Measurements from ENCODE around the gene PTTG2.

DNA sequence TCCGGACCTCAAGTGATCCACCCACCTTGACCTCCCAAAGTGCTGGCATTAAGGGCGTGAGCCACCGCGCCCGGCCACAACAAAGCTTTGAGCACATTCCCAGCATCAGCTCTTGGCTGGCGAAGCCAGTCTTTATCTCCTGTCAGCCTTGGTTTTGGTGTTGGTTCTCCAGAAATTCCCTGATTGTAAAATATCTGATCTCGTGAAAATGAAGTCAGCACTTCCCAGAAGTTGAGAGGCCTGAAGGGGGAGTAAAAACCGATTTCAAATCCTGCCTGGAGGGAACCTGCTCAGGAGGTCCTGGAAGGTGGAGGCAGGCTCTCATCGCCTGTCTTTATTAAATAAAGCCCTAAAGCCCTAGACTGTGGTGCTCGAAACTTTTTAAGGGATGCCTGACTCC lies 33.6 kb downstream of the PTTG2 start:
- TF ChIP-seq, protein P1, sequence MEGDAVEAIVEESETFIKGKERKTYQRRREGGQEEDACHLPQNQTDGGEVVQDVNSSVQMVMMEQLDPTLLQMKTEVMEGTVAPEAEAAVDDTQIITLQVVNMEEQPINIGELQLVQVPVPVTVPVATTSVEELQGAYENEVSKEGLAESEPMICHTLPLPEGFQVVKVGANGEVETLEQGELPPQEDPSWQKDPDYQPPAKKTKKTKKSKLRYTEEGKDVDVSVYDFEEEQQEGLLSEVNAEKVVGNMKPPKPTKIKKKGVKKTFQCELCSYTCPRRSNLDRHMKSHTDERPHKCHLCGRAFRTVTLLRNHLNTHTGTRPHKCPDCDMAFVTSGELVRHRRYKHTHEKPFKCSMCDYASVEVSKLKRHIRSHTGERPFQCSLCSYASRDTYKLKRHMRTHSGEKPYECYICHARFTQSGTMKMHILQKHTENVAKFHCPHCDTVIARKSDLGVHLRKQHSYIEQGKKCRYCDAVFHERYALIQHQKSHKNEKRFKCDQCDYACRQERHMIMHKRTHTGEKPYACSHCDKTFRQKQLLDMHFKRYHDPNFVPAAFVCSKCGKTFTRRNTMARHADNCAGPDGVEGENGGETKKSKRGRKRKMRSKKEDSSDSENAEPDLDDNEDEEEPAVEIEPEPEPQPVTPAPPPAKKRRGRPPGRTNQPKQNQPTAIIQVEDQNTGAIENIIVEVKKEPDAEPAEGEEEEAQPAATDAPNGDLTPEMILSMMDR (IDR thresholded peaks at IDR 0.05), result no peak
- TF ChIP-seq POLR2A (IDR thresholded peaks at IDR 0.05) (no peak), POLR2AphosphoS5 (IDR thresholded peaks at IDR 0.05; ENCODE audit: insufficient read depth in 1 of 2, low read depth in 1 of 2) (no peak)
